Panc1 (cell line): ENCODE data around the gene HK1.

Source experiments
- POLR2AphosphoS5 ChIP-seq: IDR thresholded peaks from 2 replicates; pipeline ENCODE4 v1.6.1; 2012; ENCODE audit warnings: mild to moderate bottlenecking, low read depth, low read length, moderate library complexity
- TCF7L2 ChIP-seq: IDR thresholded peaks from 2 replicates; pipeline ENCODE4 v1.6.1; 2011; ENCODE audit warnings: mild to moderate bottlenecking, low read depth, low read length, inconsistent platforms
- TF ChIP-seq, protein P1 (sequence below): fragments of 450-650 bp; IDR thresholded peaks from 2 replicates; pipeline ENCODE4 v1.5.1; 2017; ENCODE audit warnings: mild to moderate bottlenecking
- TF ChIP-seq, protein P2 (sequence below), 2 experiments: IDR thresholded peaks; 2 replicates each; pipeline ENCODE4 v1.6.1; 2011 to 2012; ENCODE audit warnings: low read depth in 2 of 2, control low read depth in 1 of 2, low read length in 1 of 2, mild to moderate bottlenecking in 1 of 2, moderate library complexity in 1 of 2; ENCODE audit not compliant: insufficient read depth in 1 of 2

DNA sequence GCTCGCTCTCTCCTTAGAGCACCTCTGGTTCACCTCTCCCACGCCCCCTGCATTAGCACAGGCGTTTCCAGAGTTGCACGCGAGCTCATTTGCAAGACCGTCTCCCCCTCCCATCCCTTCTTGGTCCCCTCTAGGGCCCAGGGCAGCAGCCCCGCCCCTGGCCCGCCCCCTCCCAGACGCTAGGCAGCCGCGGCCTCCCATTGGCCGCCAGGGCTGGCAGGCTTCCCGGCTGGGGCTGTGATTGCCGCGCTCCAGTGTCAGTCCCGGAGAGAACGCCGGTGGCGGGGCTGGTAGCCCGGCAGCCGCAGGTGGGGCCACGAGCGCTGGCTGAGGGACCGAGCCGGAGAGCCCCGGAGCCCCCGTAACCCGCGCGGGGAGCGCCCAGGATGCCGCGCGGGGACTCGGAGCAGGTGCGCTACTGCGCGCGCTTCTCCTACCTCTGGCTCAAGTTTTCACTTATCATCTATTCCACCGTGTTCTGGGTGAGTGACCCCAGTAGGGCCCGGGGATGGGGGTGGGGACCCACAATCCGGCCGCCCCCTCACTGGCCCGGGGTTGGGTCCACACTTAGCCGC, 173.0 kb downstream of the HK1 start, which contains the start of gene TSPAN15:
- TF ChIP-seq, protein P1, sequence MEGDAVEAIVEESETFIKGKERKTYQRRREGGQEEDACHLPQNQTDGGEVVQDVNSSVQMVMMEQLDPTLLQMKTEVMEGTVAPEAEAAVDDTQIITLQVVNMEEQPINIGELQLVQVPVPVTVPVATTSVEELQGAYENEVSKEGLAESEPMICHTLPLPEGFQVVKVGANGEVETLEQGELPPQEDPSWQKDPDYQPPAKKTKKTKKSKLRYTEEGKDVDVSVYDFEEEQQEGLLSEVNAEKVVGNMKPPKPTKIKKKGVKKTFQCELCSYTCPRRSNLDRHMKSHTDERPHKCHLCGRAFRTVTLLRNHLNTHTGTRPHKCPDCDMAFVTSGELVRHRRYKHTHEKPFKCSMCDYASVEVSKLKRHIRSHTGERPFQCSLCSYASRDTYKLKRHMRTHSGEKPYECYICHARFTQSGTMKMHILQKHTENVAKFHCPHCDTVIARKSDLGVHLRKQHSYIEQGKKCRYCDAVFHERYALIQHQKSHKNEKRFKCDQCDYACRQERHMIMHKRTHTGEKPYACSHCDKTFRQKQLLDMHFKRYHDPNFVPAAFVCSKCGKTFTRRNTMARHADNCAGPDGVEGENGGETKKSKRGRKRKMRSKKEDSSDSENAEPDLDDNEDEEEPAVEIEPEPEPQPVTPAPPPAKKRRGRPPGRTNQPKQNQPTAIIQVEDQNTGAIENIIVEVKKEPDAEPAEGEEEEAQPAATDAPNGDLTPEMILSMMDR = no peak
- TF ChIP-seq, protein P2, sequence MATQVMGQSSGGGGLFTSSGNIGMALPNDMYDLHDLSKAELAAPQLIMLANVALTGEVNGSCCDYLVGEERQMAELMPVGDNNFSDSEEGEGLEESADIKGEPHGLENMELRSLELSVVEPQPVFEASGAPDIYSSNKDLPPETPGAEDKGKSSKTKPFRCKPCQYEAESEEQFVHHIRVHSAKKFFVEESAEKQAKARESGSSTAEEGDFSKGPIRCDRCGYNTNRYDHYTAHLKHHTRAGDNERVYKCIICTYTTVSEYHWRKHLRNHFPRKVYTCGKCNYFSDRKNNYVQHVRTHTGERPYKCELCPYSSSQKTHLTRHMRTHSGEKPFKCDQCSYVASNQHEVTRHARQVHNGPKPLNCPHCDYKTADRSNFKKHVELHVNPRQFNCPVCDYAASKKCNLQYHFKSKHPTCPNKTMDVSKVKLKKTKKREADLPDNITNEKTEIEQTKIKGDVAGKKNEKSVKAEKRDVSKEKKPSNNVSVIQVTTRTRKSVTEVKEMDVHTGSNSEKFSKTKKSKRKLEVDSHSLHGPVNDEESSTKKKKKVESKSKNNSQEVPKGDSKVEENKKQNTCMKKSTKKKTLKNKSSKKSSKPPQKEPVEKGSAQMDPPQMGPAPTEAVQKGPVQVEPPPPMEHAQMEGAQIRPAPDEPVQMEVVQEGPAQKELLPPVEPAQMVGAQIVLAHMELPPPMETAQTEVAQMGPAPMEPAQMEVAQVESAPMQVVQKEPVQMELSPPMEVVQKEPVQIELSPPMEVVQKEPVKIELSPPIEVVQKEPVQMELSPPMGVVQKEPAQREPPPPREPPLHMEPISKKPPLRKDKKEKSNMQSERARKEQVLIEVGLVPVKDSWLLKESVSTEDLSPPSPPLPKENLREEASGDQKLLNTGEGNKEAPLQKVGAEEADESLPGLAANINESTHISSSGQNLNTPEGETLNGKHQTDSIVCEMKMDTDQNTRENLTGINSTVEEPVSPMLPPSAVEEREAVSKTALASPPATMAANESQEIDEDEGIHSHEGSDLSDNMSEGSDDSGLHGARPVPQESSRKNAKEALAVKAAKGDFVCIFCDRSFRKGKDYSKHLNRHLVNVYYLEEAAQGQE (IDR thresholded peaks at IDR 0.05; ENCODE audit: insufficient read depth in 1 of 2, low read depth in 2 of 2, low read length in 1 of 2) = no peak
- no peak; the same call in 1 of the 2 replicates for TF ChIP-seq POLR2AphosphoS5
- no peak for TF ChIP-seq TCF7L2
